ENCODE results near the gene REX1BD. TPM values are rescaled to one million over a fixed set of nuclear protein-coding genes. Genes with fewer than 3 reads are reported as not detected.

REX1BD gene
- total and polyA plus RNA-seq, 12 donors, result 8.8 to 268 (median 91.8) TPM

GRCh38 chr19:18603958-18604819, 15.6 kb downstream of the REX1BD start:
- H3K27ac ChIP-seq, result no peak overlapping the region
- no peaks in the 10 kb centered on the region for H3K36me3 ChIP-seq (replicated peaks in 1 of 2)
- H3K27me3 ChIP-seq, result peaks cover 52% of the 10 kb centered on the region
- no peak overlapping the region for H3K4me3 ChIP-seq
- no peak for DNase-seq
- TF ChIP-seq POLR2A (IDR thresholded peaks at IDR 0.05), result no peak
- no peak for TF ChIP-seq CTCF (IDR thresholded peaks at IDR 0.05)
- 20 to 27% (median 26%) methylated on average over 5 to 26 of the region's 26 CpGs for WGBS, 4 donors
- H3K9me3 ChIP-seq (replicated peaks in 1 of 3), result no peaks in the 10 kb centered on the region
- H3K4me1 ChIP-seq (replicated peaks in 1 of 2), result peaks cover 0 to 5% of the 10 kb centered on the region in 2 donors
- intact Hi-C loops (cut with DNase I), result no loop called here

DNA sequence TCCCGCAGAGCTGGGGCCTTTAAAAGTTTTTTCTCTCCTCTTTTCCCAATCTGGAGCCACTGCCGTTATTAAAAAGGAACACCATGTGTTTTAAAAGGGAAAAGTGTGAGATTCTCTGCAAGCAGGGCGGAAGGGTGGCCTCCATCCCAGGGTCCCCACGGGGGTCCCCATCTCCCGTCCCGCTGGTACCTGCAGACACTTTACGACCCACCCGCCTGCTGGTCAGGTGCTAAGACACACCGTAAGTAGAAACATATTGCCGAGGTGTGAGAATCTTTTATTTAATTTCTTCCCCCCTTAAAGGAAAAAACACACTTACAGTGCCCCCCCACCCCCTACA, 16.2 kb downstream of the REX1BD start:
- 25 to 59% (median 32%) methylated on average over 10 of the region's 10 CpGs for WGBS, 4 donors
- H3K4me3 ChIP-seq, result no peak overlapping the region
- DNase-seq, result no peak
- no peaks in the 10 kb centered on the region for H3K9me3 ChIP-seq (replicated peaks in 1 of 3)
- peaks cover 58% of the 10 kb centered on the region for H3K27me3 ChIP-seq
- no peaks in the 10 kb centered on the region for H3K36me3 ChIP-seq (replicated peaks in 1 of 2)
- no peak overlapping the region for H3K27ac ChIP-seq
- intact Hi-C loops (cut with DNase I), result no loop called here
- H3K4me1 ChIP-seq (replicated peaks in 1 of 2), result peaks cover 0 to 5% of the 10 kb centered on the region in 2 donors
- TF ChIP-seq CTCF (IDR thresholded peaks at IDR 0.05), result no peak
- no peak for TF ChIP-seq POLR2A (IDR thresholded peaks at IDR 0.05)

GRCh38 chr19:18605196-18605545, 16.6 kb downstream of the REX1BD start:
- H3K27ac ChIP-seq, result no peak overlapping the region
- TF ChIP-seq CTCF (IDR thresholded peaks at IDR 0.05) (no peak), POLR2A (IDR thresholded peaks at IDR 0.05) (no peak)
- H3K4me1 ChIP-seq (replicated peaks in 1 of 2), result peaks cover 0 to 5% of the 10 kb centered on the region in 2 donors
- H3K27me3 ChIP-seq, result peaks cover 61% of the 10 kb centered on the region
- WGBS, 4 donors, result 11 to 20% (median 15%) methylated on average over 5 to 17 of the region's 17 CpGs
- H3K36me3 ChIP-seq (replicated peaks in 1 of 2), result no peaks in the 10 kb centered on the region
- intact Hi-C loops (cut with DNase I), result no loop called here
- no peak overlapping the region for H3K4me3 ChIP-seq
- H3K9me3 ChIP-seq (replicated peaks in 1 of 3), result no peaks in the 10 kb centered on the region
- DNase-seq, result no peak

DNA sequence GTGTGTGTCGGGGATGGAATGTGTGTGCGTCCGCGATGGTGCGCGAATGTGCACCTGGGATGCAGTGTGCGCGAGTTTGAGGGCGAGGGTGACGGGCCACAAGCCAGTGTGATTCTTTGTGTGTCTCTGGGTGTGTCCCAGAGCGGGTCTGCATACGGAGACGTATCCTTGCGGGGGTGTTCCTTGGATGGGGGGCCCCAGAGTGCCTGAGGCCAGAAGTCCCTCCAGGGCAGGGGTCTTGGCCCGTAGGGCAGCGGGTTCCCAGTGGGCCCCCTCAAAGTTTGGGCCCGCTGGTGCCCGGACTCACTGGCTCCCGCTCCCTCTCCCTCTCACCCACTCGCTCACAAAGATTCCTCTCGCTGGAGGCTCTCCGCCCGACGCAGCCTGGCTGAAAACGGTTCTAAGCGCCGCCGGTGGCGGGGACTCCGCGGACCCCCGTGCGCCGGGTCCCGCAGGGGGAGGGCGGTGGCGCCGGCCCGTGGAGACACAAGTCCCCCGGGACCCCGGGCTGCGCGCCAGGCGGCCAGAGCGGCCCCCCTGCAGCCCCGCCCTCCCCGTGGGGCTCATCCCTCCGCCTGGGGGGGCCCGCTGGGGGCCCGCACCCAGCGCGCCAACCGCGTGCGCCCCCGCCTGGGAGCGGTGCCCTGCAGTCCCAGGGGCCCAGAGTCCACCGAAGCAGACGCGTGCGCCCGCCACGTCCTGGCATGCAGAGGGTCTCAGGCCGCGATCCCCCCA, 17.1 kb downstream of the REX1BD start:
- intact Hi-C loops (cut with DNase I), result no loop called here
- Histone ChIP-seq H3K27ac (no peak overlapping the region), H3K9me3 (replicated peaks in 1 of 3) (no peaks in the 10 kb centered on the region), H3K27me3 (peaks cover 67% of the 10 kb centered on the region), H3K4me1 (replicated peaks in 1 of 2) (peaks cover 0 to 7% of the 10 kb centered on the region in 2 donors), H3K4me3 (peak overlapping the region in 1 of 4 donors; percentile 23), H3K36me3 (replicated peaks in 1 of 2) (no peaks in the 10 kb centered on the region)
- WGBS, 4 donors, result 1 to 4% (median 3%) methylated on average over 14 to 65 of the region's 65 CpGs; no CpG with 5 or more reads in 1 of the 4 donors
- TF ChIP-seq CTCF (IDR thresholded peaks at IDR 0.05) (no peak), POLR2A (IDR thresholded peaks at IDR 0.05) (no peak)
- DNase-seq, result no peak
